HAP-1 (cell line): Measurements from ENCODE around the gene DENND1A.

Source experiments
- DNase-seq, 2 experiments: peaks; one replicate each; pipeline ENCODE4 v3.0.0-alpha.2; 2016 to 2020; ENCODE audit warnings: low spot score in 2 of 2
- H3K27me3 ChIP-seq: fragments of 250-450 bp; sonication (Bioruptor Pico); 2 replicates; pipeline ENCODE4 v1.5.1; 2020; ENCODE audit warnings: low read depth, mild to moderate bottlenecking, moderate library complexity
- H3K36me3 ChIP-seq: fragments of 250-450 bp; sonication (Bioruptor Pico); replicated peaks from 2 replicates; pipeline ENCODE4 v1.5.1; 2020; ENCODE audit warnings: mild to moderate bottlenecking
- H3K4me1 ChIP-seq: fragments of 250-450 bp; sonication (Bioruptor Pico); 2 replicates; pipeline ENCODE4 v1.5.1; 2020; ENCODE audit warnings: mild to moderate bottlenecking
- H3K4me3 ChIP-seq: fragments of 250-450 bp; sonication (Bioruptor Pico); 2 replicates; pipeline ENCODE4 v1.5.1; 2020; ENCODE audit warnings: mild to moderate bottlenecking, moderate library complexity
- H3K9me3 ChIP-seq: fragments of 250-450 bp; sonication (Bioruptor Pico); 2 replicates; pipeline ENCODE4 v1.5.1; 2020; ENCODE audit warnings: mild to moderate bottlenecking, moderate library complexity
- in situ Hi-C: fragments of 300-500 bp; cut with MboI; formaldehyde crosslinking; loops from 3 replicates; pipeline ENCODE4 v1.14.3; 2020; ENCODE audit warnings: low sequenced_read_pairs, inconsistent platforms, mixed read lengths

The DENND1A gene

DNA sequence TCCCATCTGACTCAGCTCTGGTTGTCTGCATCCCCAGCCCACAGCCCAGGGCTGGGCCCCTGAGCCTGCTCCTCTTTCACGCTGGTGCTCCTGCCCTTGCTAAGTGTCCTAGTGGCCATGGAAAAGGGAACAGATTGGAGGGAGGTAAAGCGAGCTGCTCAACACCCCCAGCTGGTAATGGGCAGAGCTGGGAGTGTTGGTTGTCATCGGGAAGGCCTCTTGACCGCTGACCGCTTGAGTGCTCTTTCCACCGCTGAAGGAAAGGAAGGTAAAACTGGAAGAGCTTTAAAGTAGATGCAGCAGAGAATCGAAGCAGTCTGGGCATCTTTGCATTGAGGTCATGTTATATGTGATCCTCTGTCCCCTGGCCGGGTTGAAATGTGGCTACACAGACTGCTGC is 513.8 kb downstream of the DENND1A start:
- Histone ChIP-seq H3K9me3 (no peaks in the 10 kb centered on the region), H3K4me1 (no peaks in the 10 kb centered on the region), H3K36me3 (no peaks in the 10 kb centered on the region), H3K27me3 (no peaks in the 10 kb centered on the region), H3K4me3 (no peak overlapping the region)
- DNase-seq: no peak
- in situ Hi-C loops: no loop called here

GRCh38 chr9:123414936-123415930 is 514.7 kb downstream of the DENND1A start:
- Histone ChIP-seq H3K27me3 (no peaks in the 10 kb centered on the region), H3K9me3 (no peaks in the 10 kb centered on the region)
- in situ Hi-C loops: no loop called here

DNA sequence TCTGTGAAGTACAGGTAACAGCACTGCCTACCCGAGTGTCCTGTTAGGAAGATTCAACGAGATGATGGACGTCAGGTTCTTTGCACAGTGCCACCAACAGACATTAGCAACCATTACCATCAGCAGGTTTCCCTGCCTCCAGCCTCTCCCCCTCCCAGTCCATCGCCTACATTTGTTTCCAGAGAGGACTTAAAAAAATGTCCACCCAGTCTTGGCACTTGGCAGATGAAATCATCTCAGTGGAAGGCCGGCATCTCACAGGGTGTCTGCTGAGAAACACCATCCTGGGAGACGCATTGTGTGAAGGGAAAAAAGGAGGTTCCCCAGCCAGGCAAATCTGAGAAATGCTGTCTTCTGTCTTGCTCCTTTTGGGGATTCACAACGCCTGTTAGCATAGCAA is 515.7 kb downstream of the DENND1A start:
- no peaks in the 10 kb centered on the region for H3K9me3 ChIP-seq
- H3K36me3 ChIP-seq: no peaks in the 10 kb centered on the region
- no peaks in the 10 kb centered on the region for H3K4me1 ChIP-seq
- no peak for DNase-seq
- in situ Hi-C loops: no loop called here
- H3K4me3 ChIP-seq: no peak overlapping the region
- no peaks in the 10 kb centered on the region for H3K27me3 ChIP-seq

More at GRCh38 chr9:123414936-123415930, 514.7 kb downstream of the DENND1A start:
- H3K4me1 ChIP-seq: no peaks in the 10 kb centered on the region
- no peak for DNase-seq
- H3K4me3 ChIP-seq: no peak overlapping the region
- no peaks in the 10 kb centered on the region for H3K36me3 ChIP-seq

GRCh38 chr9:123412171-123412820 is 517.6 kb downstream of the DENND1A start:
- in situ Hi-C loops: no loop called here
- DNase-seq: no peak
- H3K9me3 ChIP-seq: no peaks in the 10 kb centered on the region
- no peaks in the 10 kb centered on the region; the same call in 1 of the 2 replicates for H3K4me1 ChIP-seq
- no peaks in the 10 kb centered on the region for H3K36me3 ChIP-seq
- H3K4me3 ChIP-seq: no peak overlapping the region
- H3K27me3 ChIP-seq: no peaks in the 10 kb centered on the region

DNA sequence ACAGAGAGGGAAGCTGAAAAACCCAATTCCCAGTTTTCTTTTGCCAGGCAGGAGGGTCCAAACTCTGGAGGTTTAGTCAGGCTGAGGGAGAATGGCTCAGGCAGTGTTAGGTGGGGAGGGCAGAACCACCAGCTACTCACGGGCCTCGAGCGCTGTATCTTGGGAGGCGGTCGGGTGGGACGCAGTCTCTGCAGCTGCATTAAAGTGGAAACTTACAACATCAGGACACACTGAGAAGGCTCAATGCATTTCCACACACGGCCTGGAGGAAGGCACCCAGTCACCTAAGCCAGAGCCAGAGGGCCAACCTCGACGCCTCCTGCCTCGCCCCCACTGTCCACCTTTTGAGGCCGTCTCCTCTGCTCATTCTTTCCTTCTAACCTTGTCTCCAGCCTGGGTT is 518.3 kb downstream of the DENND1A start:
- in situ Hi-C loops: no loop called here

DNA sequence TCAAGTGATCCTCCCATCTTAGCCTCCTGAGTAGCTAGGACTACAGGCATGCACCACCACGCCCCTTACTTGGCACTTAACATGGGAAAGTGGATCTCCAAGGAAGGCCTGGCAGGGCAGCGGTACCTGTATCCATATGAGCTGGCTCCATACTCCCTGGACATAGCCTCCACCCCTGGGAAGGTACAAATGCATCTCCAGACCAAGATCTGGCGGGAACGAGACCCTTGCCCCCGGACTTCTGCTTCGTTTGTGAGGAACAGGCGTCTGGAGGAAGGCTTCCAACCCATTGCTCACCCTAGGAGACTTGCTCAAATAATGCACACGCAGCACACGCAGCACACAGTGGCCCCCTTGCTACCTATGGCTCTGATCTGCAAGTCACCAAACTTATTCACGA is 518.7 kb downstream of the DENND1A start:
- Histone ChIP-seq H3K36me3 (no peaks in the 10 kb centered on the region), H3K9me3 (no peaks in the 10 kb centered on the region), H3K4me3 (no peak overlapping the region), H3K4me1 (peaks cover 6% of the 10 kb centered on the region), H3K27me3 (no peaks in the 10 kb centered on the region)
- DNase-seq: no peak
- in situ Hi-C loops: no loop called here

More for the DNA sequence above, 518.3 kb downstream of the DENND1A start:
- H3K36me3 ChIP-seq: no peaks in the 10 kb centered on the region
- no peaks in the 10 kb centered on the region for H3K9me3 ChIP-seq
- H3K4me1 ChIP-seq: peaks cover 2% of the 10 kb centered on the region
- H3K27me3 ChIP-seq: no peaks in the 10 kb centered on the region
- no peak overlapping the region for H3K4me3 ChIP-seq
- DNase-seq: no peak

DNA sequence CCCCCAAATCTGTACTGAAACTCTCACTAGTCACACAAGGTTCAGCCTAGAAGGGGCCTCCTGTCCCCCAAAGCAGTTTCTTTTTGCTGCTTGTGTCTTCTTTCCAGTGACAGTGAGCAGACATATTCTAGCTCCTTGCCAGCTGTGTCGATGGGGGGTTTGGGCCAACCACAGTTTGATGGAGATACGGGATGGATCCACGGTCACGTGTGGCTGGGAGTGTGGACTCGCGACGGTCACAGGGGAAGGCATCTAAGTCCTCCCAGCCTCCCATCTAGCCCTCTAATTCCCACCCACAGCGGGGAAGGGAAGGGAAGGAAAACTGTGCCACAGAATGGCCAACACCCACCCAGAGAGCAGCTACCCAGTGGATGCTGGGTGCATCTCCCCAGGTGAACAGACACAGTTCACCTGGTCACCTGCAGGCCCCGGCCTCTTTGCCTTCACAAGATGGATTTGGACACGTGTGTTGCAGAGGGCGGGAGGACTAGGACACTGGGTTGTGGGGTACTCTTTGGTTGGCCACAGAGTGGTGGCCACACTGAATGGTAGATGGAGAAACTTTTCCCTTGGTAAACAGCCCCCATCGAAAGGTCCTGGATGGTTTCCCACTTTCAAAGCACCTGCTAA is 519.5 kb downstream of the DENND1A start:
- H3K4me1 ChIP-seq: peaks cover 7% of the 10 kb centered on the region
- in situ Hi-C loops: no loop called here
- DNase-seq: no peak
- H3K9me3 ChIP-seq: no peaks in the 10 kb centered on the region
- H3K4me3 ChIP-seq: no peak overlapping the region
- H3K36me3 ChIP-seq: no peaks in the 10 kb centered on the region
- H3K27me3 ChIP-seq: no peaks in the 10 kb centered on the region

GRCh38 chr9:123408313-123409262 is 521.3 kb downstream of the DENND1A start:
- Histone ChIP-seq H3K36me3 (no peaks in the 10 kb centered on the region), H3K4me1 (peaks cover 7% of the 10 kb centered on the region), H3K4me3 (no peak overlapping the region), H3K9me3 (no peaks in the 10 kb centered on the region), H3K27me3 (no peaks in the 10 kb centered on the region)
- DNase-seq: no peak
- in situ Hi-C loops: loop anchor here (10.0 kb wide), 1 partner anchor 636 kb away; no protein-coding TSS in a partner anchor

DNA sequence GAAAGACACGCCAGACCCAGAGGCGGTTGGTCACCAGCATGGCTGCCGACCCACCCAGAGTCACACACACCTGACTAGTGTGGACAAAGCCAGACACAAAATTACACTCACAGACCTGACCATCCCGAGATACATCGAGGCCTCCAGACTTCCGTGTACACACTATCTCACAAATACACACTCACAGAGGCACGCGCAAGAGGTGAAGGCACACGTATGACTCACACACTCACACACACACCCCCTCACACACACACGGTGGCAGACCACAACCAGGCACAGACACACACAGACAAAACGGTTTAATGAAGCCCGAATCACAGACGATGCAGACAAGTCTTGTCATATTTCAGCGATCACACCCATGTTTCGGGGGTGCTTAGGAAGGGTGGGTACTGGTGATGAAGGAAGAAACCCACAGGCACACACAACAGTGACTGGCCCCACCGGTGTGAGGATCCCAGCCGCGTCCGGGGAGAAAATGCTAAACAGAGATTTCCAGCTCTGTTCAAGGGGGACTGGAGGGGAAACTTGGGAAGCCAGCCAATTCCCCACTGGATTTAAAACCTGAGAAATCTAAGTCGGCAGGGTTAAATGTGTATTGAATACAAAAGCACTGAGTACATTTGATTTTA is 522.6 kb downstream of the DENND1A start:
- in situ Hi-C loops: loop anchor here (10.0 kb wide), 1 partner anchor 637 kb away; no protein-coding TSS in a partner anchor
- Histone ChIP-seq H3K27me3 (no peaks in the 10 kb centered on the region), H3K4me3 (no peak overlapping the region), H3K4me1 (peaks cover 7% of the 10 kb centered on the region), H3K9me3 (no peaks in the 10 kb centered on the region), H3K36me3 (no peaks in the 10 kb centered on the region)
- no peak for DNase-seq

- Histone ChIP-seq H3K4me3 (no peak overlapping the region), H3K36me3 (no peaks in the 10 kb centered on the region), H3K9me3 (no peaks in the 10 kb centered on the region), H3K4me1 (peaks cover 7% of the 10 kb centered on the region), H3K27me3 (no peaks in the 10 kb centered on the region)
- in situ Hi-C loops: loop anchor here (10.0 kb wide), 1 partner anchor 638 kb away; no protein-coding TSS in a partner anchor
- DNase-seq: peak; percentile 19 to 31
Measured at GRCh38 chr9:123406691-123407216, 523.2 kb downstream of the DENND1A start.

DNA sequence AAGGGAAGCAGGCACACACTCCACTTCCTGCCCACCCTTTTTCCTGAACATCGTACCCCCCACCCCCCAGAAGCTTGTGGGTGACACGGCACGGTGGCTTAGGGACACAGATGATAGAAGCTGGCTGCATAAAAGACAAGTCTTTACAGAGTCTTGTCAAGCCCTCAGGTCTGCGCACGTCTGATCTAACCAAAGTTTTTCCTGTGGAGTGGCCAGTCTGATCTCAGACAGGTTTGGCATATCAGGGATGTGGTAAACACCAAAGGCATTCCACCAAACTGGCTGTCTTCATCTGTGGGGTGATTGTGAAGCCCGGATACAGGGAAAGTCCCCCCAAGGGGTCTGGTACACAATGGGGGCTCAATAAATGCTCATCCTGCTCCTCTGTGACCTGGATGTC is 523.9 kb downstream of the DENND1A start:
- no peaks in the 10 kb centered on the region for H3K27me3 ChIP-seq
- H3K9me3 ChIP-seq: no peaks in the 10 kb centered on the region
- H3K4me3 ChIP-seq: no peak overlapping the region
- DNase-seq: no peak
- H3K36me3 ChIP-seq: no peaks in the 10 kb centered on the region
- in situ Hi-C loops: loop anchor here (10.0 kb wide), 1 partner anchor 639 kb away; no protein-coding TSS in a partner anchor
- peaks cover 7% of the 10 kb centered on the region for H3K4me1 ChIP-seq

DNA sequence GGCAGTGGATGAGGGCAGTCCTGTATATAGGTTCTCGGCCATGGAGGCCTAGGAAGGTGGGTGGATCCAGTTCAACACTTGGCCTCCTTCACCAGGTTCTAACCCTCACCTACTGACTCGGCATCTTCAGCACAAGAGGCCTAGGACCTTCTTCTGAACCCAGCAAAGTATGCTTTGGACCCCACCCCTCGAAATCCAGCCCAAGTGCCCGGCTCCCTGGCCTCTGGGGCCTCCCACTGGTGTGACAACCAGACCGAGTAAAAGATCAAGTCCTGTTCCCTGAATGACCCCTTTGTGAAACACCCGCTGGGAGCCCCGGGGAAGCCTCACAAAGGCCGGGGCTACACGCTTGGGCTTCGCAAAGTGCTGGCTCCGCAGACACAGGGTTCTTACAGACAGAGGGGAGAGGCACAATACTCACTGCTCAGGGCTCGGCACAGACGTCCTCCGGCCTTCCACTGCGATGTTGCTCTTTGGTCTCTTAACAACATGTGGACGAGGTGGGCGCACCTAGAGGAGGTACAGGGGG is 526.9 kb downstream of the DENND1A start:
- in situ Hi-C loops: loop anchor here (10.0 kb wide), 1 partner anchor 642 kb away; no protein-coding TSS in a partner anchor
- no peak for DNase-seq
- Histone ChIP-seq H3K4me1 (peaks cover 7% of the 10 kb centered on the region), H3K9me3 (no peaks in the 10 kb centered on the region), H3K4me3 (no peak overlapping the region), H3K27me3 (no peaks in the 10 kb centered on the region), H3K36me3 (no peaks in the 10 kb centered on the region)
